ENCODE results near the gene TADA1. TPM values are rescaled to one million over a fixed set of nuclear protein-coding genes. Genes with fewer than 3 reads are reported as not detected.

TADA1 gene
- total RNA-seq, 1 donor from 2014 or later = 6.4 TPM

Other genes with a start within 250 kb of the TADA1 start
- gene POGK, start 36.8 kb downstream of the TADA1 start, total RNA-seq = 33.8 TPM
- 0.29 TPM for gene ILDR2, start 99.3 kb upstream of the TADA1 start, total RNA-seq
- gene MAEL, start 113.0 kb upstream of the TADA1 start, total RNA-seq = not detected
- 0.29 TPM for gene GPA33, start 214.1 kb upstream of the TADA1 start, total RNA-seq
- 0.42 TPM for gene STYXL2, start 217.8 kb upstream of the TADA1 start, total RNA-seq